GM12873 (cell line): ENCODE measurements around the gene ANO4.

Experiments used
- TF ChIP-seq, protein P1 (sequence below): IDR thresholded peaks from 2 replicates; pipeline ENCODE4 v1.5.1; 2012; ENCODE audit warnings: low read depth, mild to moderate bottlenecking, moderate library complexity, low read length, control low read depth; ENCODE audit not compliant: insufficient read depth; ENCODE audit errors: missing control alignments

ANO4 gene

DNA sequence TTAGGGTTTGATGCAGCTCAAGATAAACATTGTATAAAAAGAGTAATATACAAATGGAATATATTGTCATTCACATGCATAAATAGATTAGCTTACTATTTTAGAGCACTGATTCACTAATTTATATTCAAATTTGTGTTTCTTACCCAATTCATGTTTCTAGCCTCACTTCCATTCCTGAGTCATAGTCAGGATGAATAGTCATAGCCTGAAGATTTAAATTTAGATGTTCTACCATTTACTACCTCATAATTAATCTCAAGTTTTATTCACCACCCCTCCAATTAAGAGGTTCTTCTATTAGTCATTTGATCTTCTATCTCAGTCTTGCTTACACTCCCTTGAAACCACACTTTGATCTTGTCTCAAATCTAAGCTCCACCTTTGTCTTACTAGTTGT lies 38.7 kb downstream of the ANO4 start:
- TF ChIP-seq, protein P1, sequence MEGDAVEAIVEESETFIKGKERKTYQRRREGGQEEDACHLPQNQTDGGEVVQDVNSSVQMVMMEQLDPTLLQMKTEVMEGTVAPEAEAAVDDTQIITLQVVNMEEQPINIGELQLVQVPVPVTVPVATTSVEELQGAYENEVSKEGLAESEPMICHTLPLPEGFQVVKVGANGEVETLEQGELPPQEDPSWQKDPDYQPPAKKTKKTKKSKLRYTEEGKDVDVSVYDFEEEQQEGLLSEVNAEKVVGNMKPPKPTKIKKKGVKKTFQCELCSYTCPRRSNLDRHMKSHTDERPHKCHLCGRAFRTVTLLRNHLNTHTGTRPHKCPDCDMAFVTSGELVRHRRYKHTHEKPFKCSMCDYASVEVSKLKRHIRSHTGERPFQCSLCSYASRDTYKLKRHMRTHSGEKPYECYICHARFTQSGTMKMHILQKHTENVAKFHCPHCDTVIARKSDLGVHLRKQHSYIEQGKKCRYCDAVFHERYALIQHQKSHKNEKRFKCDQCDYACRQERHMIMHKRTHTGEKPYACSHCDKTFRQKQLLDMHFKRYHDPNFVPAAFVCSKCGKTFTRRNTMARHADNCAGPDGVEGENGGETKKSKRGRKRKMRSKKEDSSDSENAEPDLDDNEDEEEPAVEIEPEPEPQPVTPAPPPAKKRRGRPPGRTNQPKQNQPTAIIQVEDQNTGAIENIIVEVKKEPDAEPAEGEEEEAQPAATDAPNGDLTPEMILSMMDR = no peak

DNA sequence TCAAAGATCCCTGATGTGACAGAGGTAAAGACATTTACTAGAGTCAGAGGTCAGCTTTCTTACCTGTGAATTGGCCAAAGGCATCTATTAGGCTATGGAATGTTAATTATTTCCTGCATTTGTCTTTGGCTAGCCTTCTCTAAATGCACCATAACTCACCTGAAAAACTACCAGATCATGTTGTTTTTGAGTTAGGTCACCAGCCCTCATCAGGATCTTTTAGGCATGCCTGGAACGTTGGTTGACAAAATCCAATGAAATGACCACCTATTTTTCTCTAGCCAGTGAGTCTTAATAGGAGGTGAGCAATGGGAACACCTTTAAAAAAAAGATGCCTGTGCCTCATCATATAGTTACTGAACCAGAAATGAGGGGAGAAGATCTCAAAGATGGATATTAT lies 46.2 kb downstream of the ANO4 start:
- TF ChIP-seq, protein P1 = no peak

DNA sequence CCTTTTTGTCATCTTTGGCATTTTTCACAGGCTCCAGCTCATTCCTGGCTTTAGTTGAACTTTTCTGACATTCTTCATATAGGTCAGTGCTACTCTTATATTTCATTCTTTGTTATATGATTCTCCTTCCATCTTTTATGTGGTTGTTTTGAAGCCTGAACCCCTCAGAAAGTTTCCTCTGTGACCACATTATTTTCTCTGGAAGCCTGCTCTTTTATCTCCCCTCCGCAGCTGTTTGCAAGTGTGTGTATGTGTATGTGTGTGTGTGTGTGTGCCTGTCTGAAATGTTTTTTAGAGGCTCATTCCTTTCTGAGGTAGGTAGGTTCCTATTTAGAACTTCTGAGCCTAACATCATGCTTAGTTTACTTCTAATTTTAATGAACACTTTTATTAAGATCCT lies 47.6 kb downstream of the ANO4 start:
- TF ChIP-seq, protein P1 = no peak

DNA sequence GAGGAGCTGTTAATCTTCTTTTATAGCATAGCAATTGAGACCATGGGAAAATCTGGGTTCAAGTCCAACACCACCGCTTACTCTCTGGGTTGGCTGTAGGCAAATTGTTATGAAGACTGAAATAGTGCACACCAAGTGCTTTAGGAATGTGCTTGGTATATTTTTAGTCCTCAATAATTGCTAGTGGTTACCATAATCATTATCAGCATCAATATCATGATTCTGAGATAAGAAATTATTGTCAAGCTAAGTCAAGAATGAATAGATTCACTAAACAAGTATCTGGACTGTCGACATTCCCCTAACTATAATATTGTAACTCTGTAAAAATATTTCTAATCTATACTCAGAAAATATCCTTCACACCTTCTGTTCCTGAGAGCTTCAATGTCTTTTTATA lies 48.5 kb downstream of the ANO4 start:
- TF ChIP-seq, protein P1 = no peak

DNA sequence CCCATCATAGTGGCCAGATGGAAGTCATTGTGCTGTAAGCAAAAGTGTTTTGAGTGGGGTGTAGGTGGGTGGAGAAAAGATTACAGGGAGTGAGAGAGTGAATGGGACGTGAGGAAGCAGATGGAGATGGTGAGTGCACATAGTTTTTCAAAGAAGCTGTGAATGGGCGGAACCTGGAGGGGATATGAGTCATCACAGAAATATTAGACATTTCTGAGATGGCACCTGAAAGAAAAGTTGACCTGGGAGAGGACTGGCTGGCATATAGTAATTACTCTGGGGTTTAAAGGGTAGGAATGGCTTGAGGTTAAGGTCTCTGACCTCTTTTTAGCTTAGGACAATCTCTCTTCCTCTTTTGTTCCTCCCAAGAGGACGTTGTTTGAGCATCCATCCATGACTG lies 50.5 kb downstream of the ANO4 start:
- TF ChIP-seq, protein P1 = no peak

DNA sequence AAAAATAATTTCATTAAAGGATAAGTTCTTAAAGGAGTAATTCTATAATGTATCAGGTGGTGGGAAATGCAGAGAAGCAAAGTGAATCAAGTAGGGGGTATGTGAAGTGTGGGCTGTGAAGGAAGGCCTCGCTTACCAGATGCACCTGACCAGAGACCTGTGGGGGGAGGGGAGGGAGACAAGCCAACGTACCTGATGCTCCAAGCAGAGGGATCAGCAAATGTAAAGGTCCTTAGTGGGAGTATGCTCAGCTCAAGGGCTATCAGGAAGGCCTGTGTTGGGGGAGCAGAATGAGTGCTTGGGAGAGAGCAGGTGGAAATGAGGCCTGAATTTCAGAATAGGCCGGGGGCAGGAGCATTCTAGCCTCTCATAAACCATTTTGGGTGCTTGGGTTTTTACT lies 57.1 kb downstream of the ANO4 start:
- TF ChIP-seq, protein P1 = no peak

DNA sequence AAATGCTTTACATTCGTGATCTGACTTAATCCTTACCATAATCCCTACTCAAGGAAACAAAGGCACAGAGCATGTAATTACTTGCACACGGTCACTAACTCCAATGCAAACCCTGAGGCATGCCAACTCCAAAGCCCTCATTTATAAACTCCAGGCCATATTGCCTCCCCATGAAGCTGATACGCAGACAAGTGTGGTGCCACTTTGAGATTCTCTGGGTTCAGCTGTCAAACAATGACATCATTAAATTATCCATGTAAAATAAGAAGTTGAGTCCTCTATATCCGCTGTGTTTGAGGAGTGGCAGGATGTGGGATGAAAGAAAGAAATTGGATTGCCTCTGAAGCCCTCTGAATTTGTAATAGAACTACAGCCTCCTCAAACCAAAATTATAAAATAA lies 62.8 kb downstream of the ANO4 start:
- TF ChIP-seq, protein P1 = no peak
